Mesendoderm (in vitro differentiated cells): Measurements from ENCODE around the gene TEAD3.
A peak's percentile ranks its signal among the peaks of the same experiment; 100 is the strongest.

Experiments used
- DNase-seq: peaks from one replicate; pipeline ENCODE4 v3.0.0; 2013
- H2AK5ac ChIP-seq: 2 replicates; pipeline ENCODE4 v1.6.1; 2013; ENCODE audit warnings: low read length, inconsistent platforms
- H2BK120ac ChIP-seq: 2 replicates; pipeline ENCODE4 v1.6.1; 2013; ENCODE audit warnings: low read depth, mild to moderate bottlenecking, low read length, moderate library complexity, mixed read lengths
- H2BK15ac ChIP-seq: replicated peaks from 2 replicates; pipeline ENCODE4 v1.6.1; 2013; ENCODE audit warnings: low read depth, mild to moderate bottlenecking, moderate library complexity
- H2BK5ac ChIP-seq: 2 replicates; pipeline ENCODE4 v1.6.1; 2013; ENCODE audit warnings: low read length, inconsistent platforms
- H3K18ac ChIP-seq: 2 replicates; pipeline ENCODE4 v1.6.1; 2013; ENCODE audit warnings: mild to moderate bottlenecking, low read length, mixed read lengths
- H3K23ac ChIP-seq: one replicate; pipeline ENCODE4 v1.6.1; 2013; ENCODE audit warnings: low read length
- H3K27ac ChIP-seq: 2 replicates; pipeline ENCODE4 v1.5.1; 2013; ENCODE audit warnings: low read depth, mild to moderate bottlenecking, inconsistent platforms, low read length, moderate library complexity
- H3K27me3 ChIP-seq: 2 replicates; pipeline ENCODE4 v1.6.1; 2013; ENCODE audit warnings: low read length, control low read depth, mild to moderate bottlenecking, inconsistent platforms; ENCODE audit not compliant: insufficient read depth, poor library complexity
- H3K36me3 ChIP-seq: 2 replicates; pipeline ENCODE4 v1.6.1; 2013; ENCODE audit warnings: low read length, inconsistent platforms; ENCODE audit not compliant: control insufficient read depth, insufficient read depth
- H3K4ac ChIP-seq: one replicate; pipeline ENCODE4 v1.6.1; 2013; ENCODE audit warnings: low read depth, mild to moderate bottlenecking, low read length, moderate library complexity
- H3K4me1 ChIP-seq: 2 replicates; pipeline ENCODE4 v1.6.1; 2013; ENCODE audit warnings: low read depth, low read length, inconsistent platforms; ENCODE audit not compliant: control insufficient read depth
- H3K4me2 ChIP-seq: 2 replicates; pipeline ENCODE4 v1.6.1; 2013; ENCODE audit warnings: low read length
- H3K4me3 ChIP-seq: 2 replicates; pipeline ENCODE4 v1.5.1; 2013; ENCODE audit warnings: mild to moderate bottlenecking, low read length
- H3K56ac ChIP-seq: one replicate; pipeline ENCODE4 v1.6.1; 2013; ENCODE audit warnings: low read length
- H3K79me1 ChIP-seq: 2 replicates; pipeline ENCODE4 v1.6.1; 2013; ENCODE audit warnings: low read length, inconsistent platforms
- H3K79me2 ChIP-seq: 2 replicates; pipeline ENCODE4 v1.6.1; 2013; ENCODE audit warnings: mild to moderate bottlenecking, low read length; ENCODE audit not compliant: control insufficient read depth, insufficient read depth
- H3K9ac ChIP-seq: 2 replicates; pipeline ENCODE4 v1.6.1; 2013; ENCODE audit warnings: low read length, inconsistent platforms
- H4K5ac ChIP-seq: one replicate; pipeline ENCODE4 v1.6.1; 2013; ENCODE audit warnings: low read length
- H4K8ac ChIP-seq: one replicate; pipeline ENCODE4 v1.6.1; 2013; ENCODE audit warnings: low read depth, mild to moderate bottlenecking, control low read depth, low read length, moderate library complexity
- WGBS: extraction: QIAGEN DNeasy Blood & Tissue Kit; methylation state at CpG from one replicate; pipeline ENCODE4 v1.1.7; 2013; ENCODE audit warnings: low lambda C conversion rate, missing lambda C conversion rate; ENCODE audit not compliant: insufficient coverage; ENCODE audit errors: extremely low coverage; 5-methylcytosine and 5-hydroxymethylcytosine counted together

Gene TEAD3

DNA sequence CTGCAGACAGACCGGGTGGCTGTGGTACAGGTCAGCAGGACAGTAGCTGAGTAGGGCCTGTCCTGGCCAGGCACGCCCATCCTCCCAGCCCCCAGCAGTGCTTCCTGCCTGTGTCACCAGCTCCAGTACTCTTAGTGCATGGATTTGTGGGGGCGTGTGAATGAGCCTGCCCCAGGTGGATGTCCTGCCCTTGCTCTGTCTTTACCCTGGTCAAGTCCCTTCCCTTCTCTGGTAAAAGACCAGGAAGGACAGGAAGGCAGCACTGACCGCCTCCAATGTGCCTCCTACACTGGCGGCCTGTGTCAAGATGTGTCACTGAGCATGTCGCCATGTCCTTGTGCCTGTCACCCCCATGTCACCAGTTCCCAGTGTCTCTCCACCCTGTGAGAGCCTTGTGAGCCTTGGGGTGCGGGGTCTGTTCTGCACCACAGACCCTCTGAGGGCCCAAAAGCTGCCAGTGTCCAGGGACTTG lies 11.9 kb downstream of the TEAD3 start:
- H3K36me3 ChIP-seq, result peaks cover 2% of the 10 kb centered on the region
- WGBS, result no CpG with 5 or more reads among the region's 7 CpGs

DNA sequence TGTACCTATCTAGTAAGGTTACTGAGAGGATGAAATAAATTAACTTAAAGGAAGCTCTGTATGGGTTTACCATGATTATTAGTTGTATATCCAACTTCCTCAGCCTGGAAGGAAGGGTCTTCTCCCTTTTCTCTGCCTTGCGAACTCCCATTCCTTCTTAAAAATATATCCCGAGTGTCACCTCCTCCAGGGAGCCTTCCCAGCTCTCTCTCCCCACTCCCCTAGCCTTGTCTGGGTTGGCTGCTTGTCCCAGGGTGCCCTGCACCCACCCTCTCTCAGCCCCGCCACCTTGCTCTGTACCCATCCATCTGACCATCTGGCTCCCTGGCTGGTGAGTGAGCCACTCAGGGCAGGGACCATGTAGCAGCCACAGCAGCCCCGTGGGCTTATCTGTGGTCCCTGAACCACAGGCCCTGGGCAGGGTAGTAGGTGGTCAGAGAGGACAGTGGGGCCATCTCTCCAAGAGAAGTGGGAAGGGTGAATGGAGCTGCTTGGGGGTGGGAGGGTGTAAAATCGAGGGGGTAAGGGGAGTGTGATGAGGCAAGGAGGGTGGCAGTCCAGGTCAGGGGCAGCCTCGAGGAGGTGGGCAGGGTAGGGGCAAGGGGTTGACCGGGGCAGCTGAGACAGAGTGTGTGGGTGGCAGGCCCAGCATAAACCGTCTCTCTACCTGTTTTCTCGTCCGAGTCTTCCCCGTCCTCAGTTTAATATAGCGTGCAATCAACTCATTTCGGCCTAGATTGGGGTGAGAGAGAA lies 12.8 kb downstream of the TEAD3 start:
- Histone ChIP-seq H2BK120ac (no peak overlapping the region), H3K4me2 (no peak overlapping the region), H3K79me1 (peaks cover 12% of the 10 kb centered on the region), H3K23ac (no peak overlapping the region), H4K5ac (no peak overlapping the region), H3K56ac (no peak overlapping the region), H3K27ac (no peak overlapping the region), H2BK5ac (no peak overlapping the region), H3K4me3 (no peak overlapping the region), H3K18ac (no peak overlapping the region), H4K8ac (no peak overlapping the region), H3K27me3 (no peaks in the 10 kb centered on the region), H3K4me1 (peaks cover 25% of the 10 kb centered on the region), H2BK15ac (no peak overlapping the region), H2AK5ac (no peak overlapping the region), H3K4ac (no peak overlapping the region), H3K9ac (no peak overlapping the region), H3K36me3 (peaks cover 3% of the 10 kb centered on the region), H3K79me2 (peaks cover 17% of the 10 kb centered on the region)
- WGBS, result no CpG with 5 or more reads among the region's 13 CpGs
- DNase-seq, result no peak

More for the DNA sequence above, 11.9 kb downstream of the TEAD3 start:
- Histone ChIP-seq H3K4me2 (no peak overlapping the region), H3K27me3 (no peaks in the 10 kb centered on the region), H3K4me3 (no peak overlapping the region), H2BK5ac (peak overlapping the region; percentile 93), H3K23ac (peak overlapping the region; percentile 57), H3K18ac (no peak overlapping the region), H4K5ac (no peak overlapping the region), H2BK15ac (no peak overlapping the region), H2BK120ac (no peak overlapping the region), H3K56ac (peak overlapping the region; percentile 91), H3K4me1 (peaks cover 27% of the 10 kb centered on the region), H3K79me1 (peaks cover 12% of the 10 kb centered on the region), H3K9ac (peak overlapping the region; percentile 83), H4K8ac (no peak overlapping the region), H2AK5ac (peak overlapping the region; percentile 52), H3K27ac (no peak overlapping the region), H3K4ac (peak overlapping the region; percentile 60), H3K79me2 (peaks cover 23% of the 10 kb centered on the region)
- DNase-seq, result peak; percentile 62

DNA sequence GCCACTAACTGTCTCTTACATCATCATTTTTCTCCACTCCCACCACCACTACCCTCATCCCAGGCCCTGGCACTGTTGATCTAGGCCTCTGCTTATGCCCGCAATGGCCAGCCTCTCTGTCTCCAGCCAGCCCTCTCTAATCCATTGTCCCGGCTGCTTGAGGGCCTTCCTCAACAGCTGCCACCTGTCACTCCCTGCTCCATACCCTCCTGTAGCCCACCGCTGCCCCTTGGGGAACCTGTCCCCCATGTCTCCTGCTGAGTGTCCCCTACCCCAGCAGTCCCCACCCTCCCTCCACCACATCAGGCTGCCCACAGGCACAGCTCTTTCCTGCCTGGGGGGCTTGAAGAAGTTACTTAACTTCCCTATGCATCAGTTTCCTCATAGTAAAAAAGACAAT lies 13.4 kb downstream of the TEAD3 start:
- Histone ChIP-seq H3K79me1 (peaks cover 12% of the 10 kb centered on the region), H3K56ac (no peak overlapping the region), H2BK15ac (no peak overlapping the region), H4K5ac (no peak overlapping the region), H3K36me3 (peaks cover 4% of the 10 kb centered on the region), H3K4me2 (no peak overlapping the region), H3K9ac (no peak overlapping the region), H3K4me3 (no peak overlapping the region), H2BK5ac (no peak overlapping the region), H2BK120ac (no peak overlapping the region), H4K8ac (no peak overlapping the region), H3K4ac (no peak overlapping the region), H3K27me3 (no peaks in the 10 kb centered on the region), H3K79me2 (peaks cover 15% of the 10 kb centered on the region), H3K18ac (no peak overlapping the region), H3K4me1 (peaks cover 25% of the 10 kb centered on the region), H3K27ac (no peak overlapping the region), H2AK5ac (no peak overlapping the region), H3K23ac (no peak overlapping the region)
- WGBS, result no CpG with 5 or more reads among the region's 3 CpGs
- no peak for DNase-seq

DNA sequence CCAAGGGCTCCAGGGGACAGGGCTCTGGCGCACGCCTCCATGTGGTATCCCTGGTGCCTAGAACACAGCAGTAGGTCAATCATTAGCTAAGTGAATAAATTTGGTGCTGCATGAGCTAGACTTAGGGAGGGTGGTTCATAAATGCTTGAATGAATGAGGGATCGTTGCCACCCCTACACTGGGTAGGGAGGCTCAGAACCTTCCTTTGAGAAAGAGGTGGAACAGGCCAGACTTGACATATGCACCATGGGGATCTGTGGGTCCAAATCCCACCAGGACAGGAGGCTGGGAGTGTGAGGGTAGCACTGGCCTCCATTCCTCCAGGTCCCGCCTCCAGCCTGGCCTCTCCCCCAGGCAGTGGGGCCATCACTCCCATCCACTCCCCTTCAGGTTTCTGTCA lies 13.8 kb downstream of the TEAD3 start:
- DNase-seq, result no peak

DNA sequence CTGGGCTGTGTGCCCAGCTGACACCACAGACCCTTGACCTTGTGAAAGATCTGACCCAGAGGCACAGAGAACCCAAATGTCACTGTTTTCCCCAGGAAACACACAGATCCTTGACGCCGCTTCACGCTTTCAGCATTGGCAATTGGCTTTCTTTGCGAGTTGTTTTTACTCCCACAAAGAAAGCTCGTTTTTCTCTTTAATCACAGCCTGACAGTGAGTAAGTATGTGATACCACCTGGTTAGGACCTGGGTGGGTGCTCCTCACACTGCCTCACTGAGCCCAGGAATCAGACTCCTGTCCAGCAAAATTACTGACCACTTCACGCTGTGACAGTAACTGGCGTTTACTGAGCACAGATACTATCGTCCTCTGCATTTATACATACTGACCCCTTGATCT lies 15.7 kb downstream of the TEAD3 start:
- no peak overlapping the region for H3K9ac ChIP-seq
- no peak overlapping the region for H3K4me2 ChIP-seq
- peaks cover 5% of the 10 kb centered on the region for H3K36me3 ChIP-seq
- no peak overlapping the region for H4K8ac ChIP-seq
- H3K79me1 ChIP-seq, result peaks cover 7% of the 10 kb centered on the region
- H3K4me1 ChIP-seq, result peaks cover 14% of the 10 kb centered on the region
- H3K4me3 ChIP-seq, result no peak overlapping the region
- no peak for DNase-seq
- H2BK15ac ChIP-seq, result no peak overlapping the region
- no peak overlapping the region for H2BK120ac ChIP-seq
- no peak overlapping the region for H4K5ac ChIP-seq
- no peak overlapping the region for H3K56ac ChIP-seq
- H3K27ac ChIP-seq, result no peak overlapping the region
- peaks cover 2% of the 10 kb centered on the region for H3K79me2 ChIP-seq
- H3K27me3 ChIP-seq, result no peaks in the 10 kb centered on the region
- WGBS, result no CpG with 5 or more reads among the region's 8 CpGs
- no peak overlapping the region for H3K4ac ChIP-seq
- no peak overlapping the region for H3K18ac ChIP-seq
- H3K23ac ChIP-seq, result no peak overlapping the region
- H2AK5ac ChIP-seq, result no peak overlapping the region
- H2BK5ac ChIP-seq, result no peak overlapping the region

More for the DNA sequence above, 13.8 kb downstream of the TEAD3 start:
- Histone ChIP-seq H4K8ac (no peak overlapping the region), H2AK5ac (no peak overlapping the region), H3K4ac (no peak overlapping the region), H3K4me3 (no peak overlapping the region), H3K56ac (no peak overlapping the region), H3K79me2 (peaks cover 12% of the 10 kb centered on the region), H2BK15ac (no peak overlapping the region), H3K36me3 (peaks cover 5% of the 10 kb centered on the region), H4K5ac (no peak overlapping the region), H3K9ac (no peak overlapping the region), H3K23ac (no peak overlapping the region), H3K4me2 (no peak overlapping the region), H3K4me1 (peaks cover 22% of the 10 kb centered on the region), H3K27me3 (no peaks in the 10 kb centered on the region), H2BK120ac (no peak overlapping the region), H3K79me1 (peaks cover 9% of the 10 kb centered on the region), H2BK5ac (no peak overlapping the region), H3K27ac (no peak overlapping the region), H3K18ac (no peak overlapping the region)
- no CpG with 5 or more reads among the region's 4 CpGs for WGBS
